ENCODE measurements around the gene C2CD2L. TPM values are rescaled to one million over a fixed set of nuclear protein-coding genes. Genes with fewer than 3 reads are reported as not detected.
"Not testable (repeated sequence)": the region's sequence is repeated elsewhere in the genome, so short reads cannot be mapped to it uniquely, and the experiment has no call there.

The C2CD2L gene
- total RNA-seq (2012; rRNA removed) = 2.8 and 3.0 TPM in 2 replicates

DNA sequence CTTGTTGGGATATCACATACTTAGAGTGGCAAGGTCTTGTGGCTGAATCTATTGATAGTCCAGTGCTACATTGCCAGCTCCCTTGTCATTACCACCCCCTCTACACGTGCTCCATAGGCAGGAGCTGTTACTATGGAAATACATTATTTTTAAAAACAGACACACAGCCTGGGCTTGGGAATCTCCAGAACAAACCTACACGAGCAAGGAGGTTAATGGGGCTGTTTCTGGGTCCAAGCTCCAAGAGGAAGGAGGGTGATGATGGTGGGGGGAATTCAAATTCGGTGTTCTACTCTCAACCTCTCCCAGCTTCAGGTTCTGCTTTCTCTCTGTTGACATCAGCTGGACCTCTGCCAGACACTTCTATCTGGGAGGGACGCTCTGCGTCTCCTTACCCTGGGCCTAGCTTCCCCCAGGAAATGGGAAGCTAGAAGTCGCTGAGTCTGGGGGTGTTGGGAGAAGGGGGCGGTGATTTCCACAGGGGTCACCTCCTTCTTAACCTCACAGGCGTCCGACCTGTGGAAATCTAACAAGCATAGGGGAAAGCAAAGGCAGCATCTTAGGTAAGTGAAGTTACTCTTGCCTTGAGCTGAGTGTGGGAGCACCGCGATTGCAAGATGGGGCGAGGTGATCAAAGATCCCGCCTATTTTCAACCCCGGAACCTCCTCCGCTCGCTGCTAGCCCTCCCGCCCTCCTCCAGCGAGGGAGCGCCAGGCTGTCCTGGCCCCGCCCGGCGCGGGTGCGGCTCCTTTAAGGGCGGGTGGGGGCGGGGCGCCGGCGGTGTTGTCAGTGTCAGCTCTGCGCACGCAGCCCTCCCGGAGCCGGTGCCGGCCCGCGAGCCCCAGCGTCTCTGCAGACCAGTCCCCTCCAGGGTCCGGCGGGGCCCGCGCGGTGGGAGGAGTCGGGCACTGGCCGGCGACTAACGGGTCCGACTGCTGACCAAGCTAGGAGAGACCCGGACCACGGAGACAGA, at the start of gene C2CD2L:
Gene C2CD2L, plus strand, starts transcription at position 781 of the 974 bp plus-strand sequence. CDS start 398 bp downstream, outside the sequence.
- Histone ChIP-seq H3K4me2 (ENCODE audit: low read length) (peak within 1 kb of the TSS; percentile 94), H3K27me3 (ENCODE audit: control insufficient read depth, insufficient read depth, low read length) (no peaks in the 10 kb centered on the region), H3K9me3 (replicated peaks; ENCODE audit: low read length) (no peaks in the 10 kb centered on the region), H3K36me3 (ENCODE audit: insufficient read depth, low read length) (peaks cover 13% of the 10 kb centered on the region), H3K9ac (ENCODE audit: low read depth, low read length) (peak within 1 kb of the TSS; percentile 82), H3K4me3 (ENCODE audit: low read length) (peak within 1 kb of the TSS; percentile 88), H3K4me1 (ENCODE audit: control insufficient read depth, insufficient read depth, low read length) (peaks cover 26% of the 10 kb centered on the region)

DNA sequence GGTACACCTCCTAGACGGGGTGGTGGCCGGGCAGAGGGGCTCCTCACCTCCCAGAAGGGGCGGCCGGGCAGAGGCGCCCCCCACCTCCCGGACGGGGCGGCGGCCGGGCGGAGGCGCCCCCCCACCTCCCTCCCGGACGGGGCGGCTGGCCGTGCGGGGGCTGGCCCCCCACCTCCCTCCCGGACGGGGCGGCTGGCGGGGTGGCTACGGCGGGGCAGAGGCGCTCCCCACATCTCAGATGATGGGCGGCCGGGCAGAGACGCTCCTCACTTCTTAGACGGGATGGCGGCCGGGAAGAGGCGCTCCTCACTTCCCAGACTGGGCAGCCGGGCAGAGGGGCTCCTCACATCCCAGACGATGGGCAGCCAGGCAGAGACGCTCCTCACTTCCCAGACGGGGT, 48.0 kb upstream of the C2CD2L start:
- not testable (repeated sequence) for H3K9me3 ChIP-seq (replicated peaks; ENCODE audit: low read length); H3K4me3 ChIP-seq (ENCODE audit: low read length); H3K4me2 ChIP-seq (ENCODE audit: low read length); H3K27me3 ChIP-seq (ENCODE audit: control insufficient read depth, insufficient read depth, low read length); H3K9ac ChIP-seq (ENCODE audit: low read depth, low read length)
- peaks cover 26% of the 10 kb centered on the region for H3K4me1 ChIP-seq (ENCODE audit: control insufficient read depth, insufficient read depth, low read length)
- H3K36me3 ChIP-seq (ENCODE audit: insufficient read depth, low read length) = peaks cover 14% of the 10 kb centered on the region

DNA sequence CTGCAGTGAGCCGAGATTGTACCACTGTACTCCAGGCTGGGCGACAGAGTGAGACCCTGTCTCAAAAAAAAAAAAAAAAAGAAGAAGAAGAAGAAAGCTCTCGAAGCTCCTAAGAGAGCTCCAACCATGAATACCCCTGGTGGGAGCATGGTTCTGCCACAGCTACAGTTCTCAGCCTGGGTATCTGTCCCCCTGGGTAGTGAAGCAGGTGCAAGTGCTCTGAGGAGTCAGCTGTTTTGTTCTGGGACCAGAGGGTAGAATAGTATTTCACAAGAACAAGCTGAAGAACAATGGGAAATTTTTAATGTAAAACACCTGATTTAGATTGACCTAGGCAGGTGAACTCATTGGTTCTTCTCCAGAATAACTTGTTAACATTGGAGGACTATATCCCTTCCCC, 45.9 kb upstream of the C2CD2L start:
- Histone ChIP-seq H3K4me1 (ENCODE audit: control insufficient read depth, insufficient read depth, low read length) (peaks cover 13% of the 10 kb centered on the region), H3K9me3 (replicated peaks; ENCODE audit: low read length) (no peaks in the 10 kb centered on the region), H3K4me2 (ENCODE audit: low read length) (no peak overlapping the region), H3K27me3 (ENCODE audit: control insufficient read depth, insufficient read depth, low read length) (no peaks in the 10 kb centered on the region), H3K9ac (ENCODE audit: low read depth, low read length) (no peak overlapping the region), H3K36me3 (ENCODE audit: insufficient read depth, low read length) (no peaks in the 10 kb centered on the region), H3K4me3 (ENCODE audit: low read length) (no peak overlapping the region)

DNA sequence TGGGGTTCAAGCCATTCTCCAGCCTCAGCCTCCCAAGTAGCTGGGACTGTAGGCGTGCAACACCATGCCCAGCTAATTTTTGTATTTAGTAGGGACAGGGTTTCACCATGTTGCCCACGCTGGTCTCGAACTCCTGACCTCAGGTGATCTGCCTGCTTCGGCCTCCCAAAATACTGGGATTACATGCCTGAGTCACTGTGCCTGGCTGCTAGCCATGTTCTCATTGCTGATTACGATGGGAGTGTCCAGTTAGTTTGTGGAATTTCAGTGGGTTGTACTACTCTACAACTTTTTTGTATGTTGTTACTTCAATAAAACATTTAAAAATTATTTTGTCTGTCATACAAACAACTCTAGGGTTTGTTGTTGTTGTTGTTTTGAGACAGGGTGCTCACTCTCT, 44.4 kb upstream of the C2CD2L start:
- no peak overlapping the region for H3K9ac ChIP-seq (ENCODE audit: low read depth, low read length)
- H3K4me3 ChIP-seq (ENCODE audit: low read length) = no peak overlapping the region
- no peaks in the 10 kb centered on the region for H3K36me3 ChIP-seq (ENCODE audit: insufficient read depth, low read length)
- peaks cover 13% of the 10 kb centered on the region for H3K4me1 ChIP-seq (ENCODE audit: control insufficient read depth, insufficient read depth, low read length)
- no peaks in the 10 kb centered on the region for H3K9me3 ChIP-seq (replicated peaks; ENCODE audit: low read length)
- H3K4me2 ChIP-seq (ENCODE audit: low read length) = no peak overlapping the region
- H3K27me3 ChIP-seq (ENCODE audit: control insufficient read depth, insufficient read depth, low read length) = no peaks in the 10 kb centered on the region

DNA sequence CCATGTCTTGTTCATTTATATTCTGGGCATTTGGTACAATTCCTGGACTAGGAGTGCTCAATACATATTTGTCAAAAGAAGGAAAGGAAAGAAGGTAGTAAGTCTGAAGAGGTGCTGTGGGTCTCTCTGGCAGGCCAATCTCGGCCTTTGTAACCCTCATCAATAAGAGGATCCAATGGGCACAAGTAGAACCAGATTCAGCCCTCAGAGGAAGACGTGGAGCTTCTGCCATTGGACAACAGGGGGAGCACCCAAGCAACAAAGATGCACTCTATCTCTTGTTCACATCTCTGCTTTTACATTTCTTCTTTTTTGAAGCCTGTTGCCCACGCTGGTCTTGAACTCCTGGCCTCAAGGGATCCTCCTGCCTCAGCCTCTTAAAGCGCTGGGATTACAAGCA, 41.8 kb upstream of the C2CD2L start:
- no peak overlapping the region for H3K9ac ChIP-seq (ENCODE audit: low read depth, low read length)
- no peak overlapping the region for H3K4me3 ChIP-seq (ENCODE audit: low read length)
- H3K4me1 ChIP-seq (ENCODE audit: control insufficient read depth, insufficient read depth, low read length) = peaks cover 13% of the 10 kb centered on the region
- H3K36me3 ChIP-seq (ENCODE audit: insufficient read depth, low read length) = peaks cover 4% of the 10 kb centered on the region
- no peak overlapping the region for H3K4me2 ChIP-seq (ENCODE audit: low read length)
- H3K9me3 ChIP-seq (replicated peaks; ENCODE audit: low read length) = no peaks in the 10 kb centered on the region
- no peaks in the 10 kb centered on the region for H3K27me3 ChIP-seq (ENCODE audit: control insufficient read depth, insufficient read depth, low read length)

DNA sequence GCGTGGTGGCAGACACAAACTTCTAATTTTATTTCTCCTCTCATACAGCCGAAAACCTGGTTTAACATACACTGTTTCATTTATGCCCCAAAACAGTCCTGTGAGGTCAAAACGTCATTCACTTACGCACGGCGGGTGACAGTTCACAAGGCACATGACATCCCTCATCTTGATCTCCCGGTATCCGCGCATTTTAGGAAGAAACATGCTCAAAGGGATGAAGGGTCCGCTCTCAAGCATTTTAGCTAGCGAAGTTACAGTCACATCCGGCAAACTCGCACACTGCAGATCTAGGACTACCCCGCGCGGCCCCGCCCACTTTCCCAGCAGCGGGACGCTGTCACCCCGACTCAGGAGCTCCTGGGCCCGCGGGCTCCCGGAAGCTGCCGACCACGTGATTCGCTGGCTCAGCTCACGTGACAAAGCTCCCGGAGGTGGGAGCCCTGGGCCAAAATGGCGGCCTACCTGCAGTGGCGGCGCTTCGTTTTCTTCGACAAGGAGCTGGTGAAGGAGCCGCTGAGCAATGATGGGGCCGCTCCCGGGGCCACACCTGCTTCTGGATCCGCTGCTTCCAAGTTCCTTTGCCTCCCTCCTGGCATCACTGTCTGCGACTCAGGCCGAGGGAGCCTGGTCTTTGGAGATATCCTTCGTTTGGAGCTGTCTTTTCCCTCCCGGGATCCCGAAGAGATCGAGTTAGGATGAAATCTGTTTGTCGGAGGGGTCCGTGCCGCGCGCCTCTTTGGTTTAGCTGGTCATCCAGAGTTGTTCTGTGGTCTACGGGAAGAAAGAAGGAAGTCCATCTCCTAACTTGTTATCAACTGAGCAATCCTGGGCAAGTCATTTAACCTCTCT, 39.5 kb upstream of the C2CD2L start, which contains the start of gene VPS11:
Gene VPS11, plus strand, starts transcription at position 448 of the 852 bp plus-strand sequence. Its CDS starts 6 bp downstream, at position 454.
- Histone ChIP-seq H3K4me2 (ENCODE audit: low read length) (peak within 1 kb of the TSS; percentile 83), H3K4me1 (ENCODE audit: control insufficient read depth, insufficient read depth, low read length) (peaks cover 10% of the 10 kb centered on the region), H3K36me3 (ENCODE audit: insufficient read depth, low read length) (peaks cover 15% of the 10 kb centered on the region), H3K27me3 (ENCODE audit: control insufficient read depth, insufficient read depth, low read length) (no peaks in the 10 kb centered on the region), H3K4me3 (ENCODE audit: low read length) (peak within 1 kb of the TSS; percentile 91), H3K9me3 (replicated peaks; ENCODE audit: low read length) (no peaks in the 10 kb centered on the region), H3K9ac (ENCODE audit: low read depth, low read length) (peak within 1 kb of the TSS; percentile 93)

DNA sequence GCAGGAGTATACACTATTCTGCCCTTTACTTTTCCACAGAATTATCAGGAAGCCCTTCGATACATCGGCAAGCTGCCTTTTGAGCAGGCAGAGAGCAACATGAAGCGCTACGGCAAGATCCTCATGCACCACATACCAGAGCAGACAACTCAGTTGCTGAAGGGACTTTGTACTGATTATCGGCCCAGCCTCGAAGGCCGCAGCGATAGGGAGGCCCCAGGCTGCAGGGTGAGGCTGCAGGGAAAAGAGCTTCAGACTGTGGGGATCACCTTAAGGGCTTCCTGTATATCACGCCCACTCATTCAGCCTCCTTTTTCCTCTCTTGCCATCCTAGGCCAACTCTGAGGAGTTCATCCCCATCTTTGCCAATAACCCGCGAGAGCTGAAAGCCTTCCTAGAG, 29.3 kb upstream of the C2CD2L start:
- Histone ChIP-seq H3K9ac (ENCODE audit: low read depth, low read length) (no peak overlapping the region), H3K4me3 (ENCODE audit: low read length) (no peak overlapping the region)

DNA sequence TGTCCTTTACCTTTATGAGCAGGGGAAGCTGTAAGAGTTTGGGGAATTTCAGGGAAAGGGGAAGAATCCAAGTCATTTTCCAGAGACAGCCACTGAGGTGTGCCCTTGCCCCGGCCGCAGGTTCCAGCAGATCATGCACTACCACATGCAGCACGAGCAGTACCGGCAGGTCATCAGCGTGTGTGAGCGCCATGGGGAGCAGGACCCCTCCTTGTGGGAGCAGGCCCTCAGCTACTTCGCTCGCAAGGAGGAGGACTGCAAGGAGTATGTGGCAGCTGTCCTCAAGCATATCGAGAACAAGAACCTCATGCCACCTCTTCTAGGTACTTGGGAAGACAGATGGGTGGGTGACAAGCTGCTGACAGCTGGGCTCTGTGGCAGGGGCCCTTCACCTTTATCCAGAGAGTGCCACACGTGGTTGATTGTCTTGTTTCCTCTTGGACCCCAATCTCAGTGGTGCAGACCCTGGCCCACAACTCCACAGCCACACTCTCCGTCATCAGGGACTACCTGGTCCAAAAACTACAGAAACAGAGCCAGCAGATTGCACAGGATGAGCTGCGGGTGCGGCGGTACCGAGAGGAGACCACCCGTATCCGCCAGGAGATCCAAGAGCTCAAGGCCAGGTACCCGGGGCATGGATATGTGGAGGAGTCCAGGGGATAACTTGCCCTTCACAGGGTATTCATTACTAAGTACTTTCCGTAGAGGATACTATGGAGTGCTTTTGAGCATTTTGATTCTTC, 28.3 kb upstream of the C2CD2L start:
- Histone ChIP-seq H3K36me3 (ENCODE audit: insufficient read depth, low read length) (peaks cover 49% of the 10 kb centered on the region), H3K4me3 (ENCODE audit: low read length) (no peak overlapping the region), H3K4me1 (ENCODE audit: control insufficient read depth, insufficient read depth, low read length) (no peaks in the 10 kb centered on the region), H3K27me3 (ENCODE audit: control insufficient read depth, insufficient read depth, low read length) (no peaks in the 10 kb centered on the region), H3K9me3 (replicated peaks; ENCODE audit: low read length) (no peaks in the 10 kb centered on the region), H3K9ac (ENCODE audit: low read depth, low read length) (no peak overlapping the region), H3K4me2 (ENCODE audit: low read length) (no peak overlapping the region)

More for the DNA sequence above, 29.3 kb upstream of the C2CD2L start:
- Histone ChIP-seq H3K27me3 (ENCODE audit: control insufficient read depth, insufficient read depth, low read length) (no peaks in the 10 kb centered on the region), H3K4me1 (ENCODE audit: control insufficient read depth, insufficient read depth, low read length) (no peaks in the 10 kb centered on the region), H3K9me3 (replicated peaks; ENCODE audit: low read length) (no peaks in the 10 kb centered on the region), H3K4me2 (ENCODE audit: low read length) (no peak overlapping the region), H3K36me3 (ENCODE audit: insufficient read depth, low read length) (peaks cover 60% of the 10 kb centered on the region)

DNA sequence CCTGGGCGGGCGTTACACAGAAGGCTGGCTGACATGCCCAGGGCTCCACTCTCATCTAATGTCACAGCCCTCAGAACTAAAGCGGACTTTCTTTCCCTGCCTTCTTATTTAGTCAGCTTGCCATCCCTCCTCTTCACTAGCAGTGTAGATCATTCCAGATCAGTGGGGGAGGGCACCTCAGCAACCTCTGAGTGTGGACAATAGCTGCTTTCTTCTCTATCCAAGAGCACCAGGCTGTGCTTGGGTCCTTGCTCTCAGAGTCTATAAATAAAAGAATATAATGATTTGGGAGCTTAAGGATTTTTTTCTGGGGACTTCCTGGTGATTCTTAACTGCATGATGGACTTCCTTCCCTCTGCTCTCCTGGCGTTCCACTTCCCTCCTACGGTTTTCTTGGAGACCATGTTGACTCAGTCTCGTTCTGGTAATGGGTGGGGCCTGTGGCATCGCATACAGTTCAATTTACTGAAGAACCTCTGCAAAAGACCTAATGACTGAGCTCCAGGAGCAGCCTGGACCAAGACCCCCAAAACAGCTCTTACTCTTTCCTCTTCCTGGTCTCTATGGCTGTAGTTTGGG, 25.4 kb upstream of the C2CD2L start:
- no peak overlapping the region for H3K4me2 ChIP-seq (ENCODE audit: low read length)
- H3K36me3 ChIP-seq (ENCODE audit: insufficient read depth, low read length) = peaks cover 45% of the 10 kb centered on the region
- no peak overlapping the region for H3K4me3 ChIP-seq (ENCODE audit: low read length)
- no peaks in the 10 kb centered on the region for H3K27me3 ChIP-seq (ENCODE audit: control insufficient read depth, insufficient read depth, low read length)
- no peaks in the 10 kb centered on the region for H3K9me3 ChIP-seq (replicated peaks; ENCODE audit: low read length)
- no peak overlapping the region for H3K9ac ChIP-seq (ENCODE audit: low read depth, low read length)
- H3K4me1 ChIP-seq (ENCODE audit: control insufficient read depth, insufficient read depth, low read length) = peaks cover 10% of the 10 kb centered on the region

DNA sequence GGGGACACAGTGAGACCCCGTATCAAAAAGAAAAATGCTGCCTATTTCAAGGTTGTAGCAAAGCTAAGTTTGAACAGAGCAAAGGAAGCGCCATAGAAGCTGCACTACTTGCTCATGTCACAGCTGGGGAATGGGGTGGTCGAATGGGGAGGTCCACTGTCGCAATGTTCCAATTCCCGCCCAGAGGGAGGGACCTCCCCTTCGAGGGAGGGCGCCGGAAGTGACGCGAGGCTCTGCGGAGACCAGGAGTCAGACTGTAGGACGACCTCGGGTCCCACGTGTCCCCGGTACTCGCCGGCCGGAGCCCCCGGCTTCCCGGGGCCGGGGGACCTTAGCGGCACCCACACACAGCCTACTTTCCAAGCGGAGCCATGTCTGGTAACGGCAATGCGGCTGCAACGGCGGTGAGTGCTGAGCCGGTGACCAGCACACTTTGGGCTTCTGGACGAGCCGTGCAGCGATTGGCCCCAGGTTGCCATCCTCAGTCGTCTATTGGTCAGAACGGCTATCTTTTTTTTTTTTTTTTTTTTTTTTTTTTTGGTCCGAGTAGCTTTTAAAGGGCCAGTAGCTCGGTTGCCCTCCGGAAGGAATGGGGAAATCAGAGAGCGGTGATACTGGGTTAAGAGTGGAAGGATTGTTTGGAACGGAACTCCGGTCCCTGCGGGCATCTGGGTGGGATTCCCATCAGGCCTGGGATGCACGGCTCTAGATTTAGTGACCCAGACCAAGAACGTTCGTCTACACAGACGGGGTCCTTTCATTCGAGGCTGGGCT, 22.3 kb upstream of the C2CD2L start, which contains the start of gene HMBS:
Gene HMBS, plus strand, starts transcription at position 219 of the 774 bp plus-strand sequence. Its CDS starts 153 bp downstream, at position 372.
- peak within 1 kb of the TSS; percentile 89 for H3K4me2 ChIP-seq (ENCODE audit: low read length)
- H3K9me3 ChIP-seq (replicated peaks; ENCODE audit: low read length) = no peaks in the 10 kb centered on the region
- H3K36me3 ChIP-seq (ENCODE audit: insufficient read depth, low read length) = peaks cover 25% of the 10 kb centered on the region
- no peaks in the 10 kb centered on the region for H3K27me3 ChIP-seq (ENCODE audit: control insufficient read depth, insufficient read depth, low read length)
- peak within 1 kb of the TSS; percentile 82 for H3K9ac ChIP-seq (ENCODE audit: low read depth, low read length)
- peaks cover 10% of the 10 kb centered on the region for H3K4me1 ChIP-seq (ENCODE audit: control insufficient read depth, insufficient read depth, low read length)
- peak within 1 kb of the TSS; percentile 92 for H3K4me3 ChIP-seq (ENCODE audit: low read length)

All from skeletal muscle satellite cell (primary cell).